ENCODE data around the gene SMTNL2.
"Not testable (repeated sequence)": the region's sequence is repeated elsewhere in the genome, so short reads cannot be mapped to it uniquely, and the experiment has no call there.

The SMTNL2 gene

GRCh38 chr17:4602041-4602440, 17.7 kb downstream of the SMTNL2 start:
- DNase-seq (ENCODE audit: low read depth), result no peak

- DNase-seq (ENCODE audit: low read depth), result no peak
Observed at GRCh38 chr17:4604111-4604644, 19.8 kb downstream of the SMTNL2 start.

GRCh38 chr17:4604736-4605135, 20.4 kb downstream of the SMTNL2 start:
- not testable (repeated sequence) for DNase-seq (ENCODE audit: low read depth)

- DNase-seq (ENCODE audit: low read depth), result no peak
Observed at GRCh38 chr17:4605826-4606225, 21.5 kb downstream of the SMTNL2 start.

- DNase-seq (ENCODE audit: low read depth), result no peak
Observed at GRCh38 chr17:4607261-4607741, 23.0 kb downstream of the SMTNL2 start.

- DNase-seq (ENCODE audit: low read depth), result no peak
Observed at GRCh38 chr17:4607773-4608187, 23.5 kb downstream of the SMTNL2 start.

GRCh38 chr17:4609761-4610160, 25.4 kb downstream of the SMTNL2 start:
- DNase-seq (ENCODE audit: low read depth), result no peak

- DNase-seq (ENCODE audit: low read depth), result no peak
Observed at GRCh38 chr17:4610162-4610561, 25.8 kb downstream of the SMTNL2 start.

GRCh38 chr17:4610656-4611055, 26.3 kb downstream of the SMTNL2 start:
- no peak for DNase-seq (ENCODE audit: low read depth)

- no peak for DNase-seq (ENCODE audit: low read depth)
Observed at GRCh38 chr17:4616476-4616875, 32.1 kb downstream of the SMTNL2 start.

GRCh38 chr17:4617090-4617489, 32.8 kb downstream of the SMTNL2 start:
- no peak for DNase-seq (ENCODE audit: low read depth)

GRCh38 chr17:4617590-4618351, 33.4 kb downstream of the SMTNL2 start:
- DNase-seq (ENCODE audit: low read depth), result no peak

GRCh38 chr17:4620531-4621101, 36.3 kb downstream of the SMTNL2 start:
- no peak for DNase-seq (ENCODE audit: low read depth)

GRCh38 chr17:4622375-4622774, 38.0 kb downstream of the SMTNL2 start:
- no peak for DNase-seq (ENCODE audit: low read depth)

- no peak for DNase-seq (ENCODE audit: low read depth)
Observed at GRCh38 chr17:4623249-4623648, 38.9 kb downstream of the SMTNL2 start.

- DNase-seq (ENCODE audit: low read depth), result not testable (repeated sequence)
Observed at GRCh38 chr17:4624451-4624911, 40.2 kb downstream of the SMTNL2 start.

- no peak for DNase-seq (ENCODE audit: low read depth)
Observed at GRCh38 chr17:4625181-4625617, 40.9 kb downstream of the SMTNL2 start.

GRCh38 chr17:4626734-4627256, 42.5 kb downstream of the SMTNL2 start:
- no peak for DNase-seq (ENCODE audit: low read depth)

- no peak for DNase-seq (ENCODE audit: low read depth)
Observed at GRCh38 chr17:4631431-4631830, 47.1 kb downstream of the SMTNL2 start.

GRCh38 chr17:4631836-4632580, 47.7 kb downstream of the SMTNL2 start:
- DNase-seq (ENCODE audit: low read depth), result no peak

GRCh38 chr17:4632581-4632920, 48.2 kb downstream of the SMTNL2 start:
- no peak for DNase-seq (ENCODE audit: low read depth)

- no peak for DNase-seq (ENCODE audit: low read depth)
Observed at GRCh38 chr17:4633643-4634042, 49.3 kb downstream of the SMTNL2 start.
